WI38 (cell line): ENCODE measurements around the gene COL4A2.

Experiments
- H3K4me3 ChIP-seq: 2 replicates; pipeline ENCODE4 v1.5.1; 2011; ENCODE audit warnings: low read depth, mild to moderate bottlenecking, control low read depth, low read length
- CTCF ChIP-seq: IDR thresholded peaks from 2 replicates; pipeline ENCODE4 v1.5.1; 2012; ENCODE audit warnings: low read depth, mild to moderate bottlenecking, control low read depth, low read length

Gene COL4A2

GRCh38 chr13:110458594-110459365 lies 151.7 kb downstream of the COL4A2 start:
- TF ChIP-seq CTCF: no peak
- no peak overlapping the region for H3K4me3 ChIP-seq

- no peak overlapping the region for H3K4me3 ChIP-seq
- TF ChIP-seq CTCF: no peak
Observed at GRCh38 chr13:110462091-110462490, 155.0 kb downstream of the COL4A2 start.

DNA sequence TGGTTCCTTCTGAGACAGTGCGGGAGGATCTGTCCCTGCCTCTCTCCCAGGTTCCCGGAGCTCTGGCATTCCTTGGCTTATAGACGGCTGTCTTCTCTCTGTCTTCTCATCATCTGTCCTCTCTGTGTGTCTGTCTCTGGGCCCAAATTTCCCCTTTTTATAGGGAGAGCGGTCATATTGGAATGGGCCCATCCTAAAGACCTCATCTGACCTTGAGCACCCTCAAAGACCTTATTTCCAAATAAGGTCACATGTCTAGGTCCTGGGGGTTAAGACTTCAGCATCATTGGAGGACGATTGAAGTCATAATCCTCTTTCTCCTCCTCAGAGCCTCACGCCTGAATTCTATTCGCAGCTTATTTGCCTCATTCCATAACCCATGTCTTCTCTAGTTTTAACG lies 156.1 kb downstream of the COL4A2 start:
- no peak for TF ChIP-seq CTCF
- H3K4me3 ChIP-seq: no peak overlapping the region

DNA sequence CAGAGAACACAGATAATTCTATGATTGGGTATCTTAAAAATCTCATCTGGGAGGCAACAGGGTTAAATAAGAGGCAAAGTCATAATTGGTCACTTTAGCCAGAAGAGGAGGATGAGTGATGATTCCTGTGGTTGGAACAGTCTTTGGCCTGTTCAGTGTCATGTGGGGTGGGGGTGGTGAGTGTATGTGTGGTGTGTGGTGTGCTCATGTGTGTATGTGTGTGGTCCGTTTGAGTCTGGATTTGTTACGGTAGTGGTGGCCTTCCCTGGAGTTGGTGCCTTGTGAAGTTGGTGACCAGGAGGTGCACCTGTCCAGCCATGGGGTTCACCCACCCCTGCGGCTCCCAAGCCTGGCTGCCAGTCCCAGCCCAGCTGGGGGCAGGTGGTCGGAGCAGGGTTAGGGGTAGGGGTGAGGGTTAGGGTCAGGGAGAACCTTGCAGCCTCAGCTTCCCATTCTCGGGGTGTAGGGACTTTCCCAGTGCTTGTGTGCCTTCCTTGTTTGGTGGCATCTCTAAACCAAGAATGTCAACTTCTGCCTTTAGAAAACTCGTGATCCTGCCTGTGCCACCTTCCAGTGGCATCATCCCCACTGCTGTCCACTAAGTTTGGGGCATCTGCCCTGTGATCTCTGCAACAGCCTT lies 156.9 kb downstream of the COL4A2 start:
- no peak for TF ChIP-seq CTCF
- no peak overlapping the region for H3K4me3 ChIP-seq

DNA sequence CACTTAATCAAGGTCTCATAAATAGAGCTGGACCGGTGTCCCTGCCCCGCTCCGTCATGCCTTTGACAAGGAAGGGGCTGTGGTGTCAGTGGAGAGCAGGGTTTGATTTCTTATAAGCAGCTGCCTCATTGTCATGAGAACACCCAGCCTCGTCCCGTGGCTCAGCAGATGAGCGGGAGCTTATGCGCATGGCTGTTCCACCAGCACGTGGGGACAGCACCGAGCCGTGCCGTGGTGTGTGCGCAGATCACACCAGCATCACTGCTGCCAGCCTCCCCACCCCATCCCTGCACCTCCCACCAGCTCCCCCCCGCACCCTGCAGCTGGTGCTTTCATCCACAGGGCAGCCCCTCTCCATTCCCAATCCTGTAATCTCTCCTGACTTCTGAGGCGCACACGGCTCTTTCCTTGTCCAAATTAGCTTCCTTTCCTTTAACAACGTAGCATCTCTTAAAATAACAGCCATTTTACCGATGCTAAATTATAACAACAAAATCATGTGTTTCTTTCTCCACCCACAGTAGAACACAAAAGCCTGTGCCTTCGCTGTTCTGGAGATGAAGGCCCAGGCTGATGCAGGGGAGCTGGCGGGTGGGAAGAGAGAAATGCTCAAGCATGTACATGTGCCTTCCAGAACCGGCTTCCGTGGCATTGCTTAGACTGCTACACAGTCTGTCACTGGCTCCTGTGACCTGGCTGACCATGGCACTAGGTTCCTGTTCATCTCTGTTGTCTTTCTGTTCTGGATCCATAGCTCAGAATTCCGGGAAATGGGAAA lies 157.7 kb downstream of the COL4A2 start:
- H3K4me3 ChIP-seq: no peak overlapping the region
- TF ChIP-seq CTCF: no peak

- TF ChIP-seq CTCF: no peak
Observed at GRCh38 chr13:110465696-110466095, 158.6 kb downstream of the COL4A2 start.

More at GRCh38 chr13:110465696-110466095, 158.6 kb downstream of the COL4A2 start:
- no peak overlapping the region for H3K4me3 ChIP-seq
